DOHH2 (cell line): ENCODE data around the gene DNAH1.

Source experiments
- H3F3A ChIP-seq: fragments of 200-600 bp; sonication (generic), shearing (Covaris generic); 2 replicates; pipeline ENCODE4 v1.6.0; 2016; ENCODE audit warnings: antibody characterized with exemption, mild to moderate bottlenecking; ENCODE audit not compliant: control insufficient read depth, insufficient read depth
- H3K27ac ChIP-seq: fragments of 200-600 bp; sonication (generic); 2 replicates; pipeline ENCODE4 v1.5.1; 2014; ENCODE audit warnings: low read depth, mild to moderate bottlenecking, low read length, moderate library complexity
- H3K27me3 ChIP-seq: fragments of 200-600 bp; sonication (generic); 2 replicates; pipeline ENCODE4 v1.6.1; 2014; ENCODE audit warnings: mild to moderate bottlenecking, low read length, mixed read lengths; ENCODE audit not compliant: control insufficient read depth
- H3K36me3 ChIP-seq: fragments of 200-600 bp; sonication (generic); 2 replicates; pipeline ENCODE4 v1.6.1; 2014; ENCODE audit warnings: mild to moderate bottlenecking, low read length, moderate library complexity, mixed read lengths; ENCODE audit not compliant: control insufficient read depth
- H3K4me1 ChIP-seq: fragments of 200-600 bp; sonication (generic); 2 replicates; pipeline ENCODE4 v1.6.1; 2014; ENCODE audit warnings: mild to moderate bottlenecking, low read length, mixed read lengths; ENCODE audit not compliant: control insufficient read depth
- H3K4me2 ChIP-seq: fragments of 200-600 bp; sonication (generic); 2 replicates; pipeline ENCODE4 v1.6.0; 2014; ENCODE audit warnings: mild to moderate bottlenecking, low read length, moderate library complexity
- H3K4me3 ChIP-seq: fragments of 200-600 bp; sonication (generic); 2 replicates; pipeline ENCODE4 v1.5.1; 2014; ENCODE audit warnings: mild to moderate bottlenecking, low read length, mixed read lengths
- H3K79me2 ChIP-seq: fragments of 200-600 bp; sonication (generic); 2 replicates; pipeline ENCODE4 v1.6.1; 2014; ENCODE audit warnings: mild to moderate bottlenecking, low read length, mixed read lengths; ENCODE audit not compliant: control insufficient read depth
- H3K9me2 ChIP-seq: fragments of 200-600 bp; sonication (generic); replicated peaks from 2 replicates; pipeline ENCODE4 v1.6.1; 2014; ENCODE audit warnings: mild to moderate bottlenecking, low read length, mixed read lengths; ENCODE audit not compliant: control insufficient read depth
- H3K9me3 ChIP-seq: fragments of 200-600 bp; sonication (generic); 2 replicates; pipeline ENCODE4 v1.6.1; 2014; ENCODE audit warnings: antibody characterized with exemption, low read length, mixed read lengths; ENCODE audit not compliant: control insufficient read depth, insufficient read depth
- H4K20me1 ChIP-seq: fragments of 200-600 bp; sonication (generic); 2 replicates; pipeline ENCODE4 v1.6.0; 2014; ENCODE audit warnings: low read depth, mild to moderate bottlenecking, antibody characterized with exemption, low read length, moderate library complexity; ENCODE audit not compliant: control insufficient read depth, insufficient read depth
- EZH2phosphoT487 ChIP-seq: fragments of 200-600 bp; sonication (generic); IDR thresholded peaks from 2 replicates; pipeline ENCODE4 v1.6.1; 2017; ENCODE audit warnings: borderline replicate concordance, mild to moderate bottlenecking, antibody characterized with exemption, low read length, moderate library complexity, mixed read lengths
- TF ChIP-seq, protein P1 (sequence below): fragments of 200-600 bp; sonication (generic); IDR thresholded peaks from one replicate; pipeline ENCODE4 v1.5.1; 2014; ENCODE audit warnings: antibody characterized with exemption, mild to moderate bottlenecking, low read depth, low read length; ENCODE audit not compliant: poor library complexity, severe bottlenecking

DNAH1 gene

DNA sequence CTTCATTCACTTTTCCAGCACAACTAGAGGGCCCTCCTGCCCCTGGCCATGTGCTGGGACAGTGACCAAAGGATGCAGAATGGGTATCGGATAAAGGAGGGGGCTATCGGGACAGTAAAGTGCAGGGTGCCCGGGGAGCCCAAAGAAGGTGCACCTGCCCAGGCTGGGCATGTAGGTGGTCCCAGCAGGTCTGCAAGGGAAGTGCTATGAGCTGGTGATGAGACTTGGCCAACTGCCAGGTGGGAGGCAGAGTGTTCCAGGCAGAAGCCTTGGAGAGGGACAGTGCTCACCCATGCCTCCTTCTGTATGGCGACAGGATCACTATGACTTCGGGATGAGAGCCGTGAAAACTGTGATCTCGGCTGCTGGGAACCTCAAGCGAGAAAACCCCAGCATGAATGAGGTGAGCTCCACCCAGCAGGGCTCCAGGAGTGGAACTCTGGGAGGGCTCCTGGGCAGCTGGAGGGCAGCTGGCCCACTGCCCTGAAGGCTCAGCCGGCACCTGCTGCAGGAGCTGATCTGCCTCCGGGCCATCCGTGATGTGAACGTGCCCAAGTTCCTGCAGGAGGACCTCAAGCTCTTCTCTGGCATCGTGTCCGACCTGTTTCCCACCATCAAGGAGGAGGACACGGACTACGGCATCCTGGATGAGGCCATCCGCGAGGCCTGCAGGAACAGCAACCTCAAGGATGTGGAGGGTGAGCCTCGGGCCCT lies 48.4 kb downstream of the DNAH1 start:
- Histone ChIP-seq H3F3A (no peaks in the 10 kb centered on the region), H3K4me1 (no peaks in the 10 kb centered on the region), H3K9me2 (no peaks in the 10 kb centered on the region), H3K27me3 (no peaks in the 10 kb centered on the region), H3K79me2 (no peaks in the 10 kb centered on the region), H3K27ac (no peak overlapping the region), H3K9me3 (no peaks in the 10 kb centered on the region), H3K36me3 (no peaks in the 10 kb centered on the region), H4K20me1 (no peaks in the 10 kb centered on the region), H3K4me3 (no peak overlapping the region), H3K4me2 (no peak overlapping the region)
- TF ChIP-seq, protein P1, sequence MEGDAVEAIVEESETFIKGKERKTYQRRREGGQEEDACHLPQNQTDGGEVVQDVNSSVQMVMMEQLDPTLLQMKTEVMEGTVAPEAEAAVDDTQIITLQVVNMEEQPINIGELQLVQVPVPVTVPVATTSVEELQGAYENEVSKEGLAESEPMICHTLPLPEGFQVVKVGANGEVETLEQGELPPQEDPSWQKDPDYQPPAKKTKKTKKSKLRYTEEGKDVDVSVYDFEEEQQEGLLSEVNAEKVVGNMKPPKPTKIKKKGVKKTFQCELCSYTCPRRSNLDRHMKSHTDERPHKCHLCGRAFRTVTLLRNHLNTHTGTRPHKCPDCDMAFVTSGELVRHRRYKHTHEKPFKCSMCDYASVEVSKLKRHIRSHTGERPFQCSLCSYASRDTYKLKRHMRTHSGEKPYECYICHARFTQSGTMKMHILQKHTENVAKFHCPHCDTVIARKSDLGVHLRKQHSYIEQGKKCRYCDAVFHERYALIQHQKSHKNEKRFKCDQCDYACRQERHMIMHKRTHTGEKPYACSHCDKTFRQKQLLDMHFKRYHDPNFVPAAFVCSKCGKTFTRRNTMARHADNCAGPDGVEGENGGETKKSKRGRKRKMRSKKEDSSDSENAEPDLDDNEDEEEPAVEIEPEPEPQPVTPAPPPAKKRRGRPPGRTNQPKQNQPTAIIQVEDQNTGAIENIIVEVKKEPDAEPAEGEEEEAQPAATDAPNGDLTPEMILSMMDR, result no peak
- TF ChIP-seq EZH2phosphoT487, result no peak

DNA sequence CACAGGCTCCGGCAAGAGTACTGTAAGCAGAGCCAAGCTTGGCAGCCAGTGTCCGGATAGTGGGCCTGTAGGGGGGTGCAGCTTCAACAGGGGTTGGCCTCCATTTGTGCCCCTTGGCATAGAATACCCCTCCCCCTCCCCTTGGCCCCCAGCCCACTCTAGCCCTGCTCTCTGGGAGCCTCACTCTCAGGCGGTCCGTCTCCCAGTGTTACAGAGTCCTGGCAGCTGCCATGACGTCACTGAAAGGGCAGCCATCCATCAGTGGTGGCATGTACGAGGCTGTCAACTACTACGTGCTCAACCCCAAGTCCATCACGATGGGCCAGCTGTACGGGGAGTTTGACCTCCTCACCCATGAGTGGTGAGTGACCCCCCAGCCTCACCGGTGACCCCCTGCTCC lies 50.4 kb downstream of the DNAH1 start:
- no peaks in the 10 kb centered on the region for H3K9me2 ChIP-seq
- TF ChIP-seq, protein P1, result no peak
- TF ChIP-seq EZH2phosphoT487, result no peak

DNA sequence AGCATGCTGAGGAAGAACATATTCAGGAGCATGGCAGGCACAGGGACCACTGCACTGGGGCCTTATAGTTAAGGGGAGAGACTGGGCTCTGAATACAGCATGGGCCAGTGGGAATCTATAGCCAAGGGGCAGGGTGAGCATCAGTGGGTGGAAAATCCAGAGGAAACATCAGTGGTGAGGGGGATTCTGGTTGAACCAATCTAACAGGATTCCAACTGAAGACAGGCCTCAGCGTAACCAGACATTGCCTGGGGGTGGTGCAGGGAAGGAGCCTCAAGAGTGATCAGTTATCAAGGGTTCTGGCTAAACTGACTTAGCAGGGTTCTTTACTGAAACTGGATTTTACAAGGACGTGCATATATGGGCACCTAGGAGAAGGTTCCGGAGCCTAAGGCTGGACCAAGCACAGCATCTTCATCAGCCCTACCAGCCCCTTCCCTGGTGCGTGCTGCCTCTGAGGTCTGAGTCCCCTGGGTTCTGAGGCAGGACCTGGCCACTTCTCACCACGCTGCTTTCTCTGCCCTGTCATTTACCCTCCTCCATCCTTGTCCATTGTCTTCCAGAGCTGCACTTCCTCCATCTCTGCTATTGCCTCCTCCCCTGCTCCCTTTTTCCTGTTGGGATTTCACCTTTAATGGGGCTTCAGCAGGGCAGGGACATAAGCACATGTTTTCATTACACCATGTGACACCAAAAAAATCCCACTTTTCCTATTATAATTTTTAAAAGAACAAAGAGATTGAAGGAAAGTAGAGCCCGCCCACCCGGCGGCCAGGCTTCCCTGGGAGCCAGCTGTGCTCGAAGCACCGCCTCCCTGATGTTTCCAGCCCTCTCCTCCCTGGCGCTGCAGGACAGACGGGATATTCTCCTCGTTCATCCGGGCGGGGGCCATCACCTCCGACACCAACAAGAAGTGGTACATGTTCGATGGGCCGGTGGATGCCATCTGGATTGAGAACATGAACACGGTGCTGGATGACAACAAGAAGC lies 52.1 kb downstream of the DNAH1 start:
- no peaks in the 10 kb centered on the region for H3K9me3 ChIP-seq
- peaks cover 11% of the 10 kb centered on the region for H3K4me1 ChIP-seq
- no peaks in the 10 kb centered on the region for H3K27me3 ChIP-seq
- TF ChIP-seq EZH2phosphoT487, result no peak
- TF ChIP-seq, protein P1, result no peak
- H3K4me2 ChIP-seq, result no peak overlapping the region
- no peaks in the 10 kb centered on the region for H3K79me2 ChIP-seq
- no peaks in the 10 kb centered on the region for H3K36me3 ChIP-seq
- no peaks in the 10 kb centered on the region for H3K9me2 ChIP-seq
- H4K20me1 ChIP-seq, result no peaks in the 10 kb centered on the region
- H3K4me3 ChIP-seq, result no peak overlapping the region
- no peak overlapping the region for H3K27ac ChIP-seq
- no peaks in the 10 kb centered on the region for H3F3A ChIP-seq

More for the DNA sequence above, 50.4 kb downstream of the DNAH1 start:
- no peak overlapping the region for H3K27ac ChIP-seq
- no peaks in the 10 kb centered on the region for H3K36me3 ChIP-seq
- H3K27me3 ChIP-seq, result no peaks in the 10 kb centered on the region
- H3K79me2 ChIP-seq, result no peaks in the 10 kb centered on the region
- H3K4me3 ChIP-seq, result no peak overlapping the region
- H4K20me1 ChIP-seq, result no peaks in the 10 kb centered on the region
- no peaks in the 10 kb centered on the region for H3K9me3 ChIP-seq
- H3K4me2 ChIP-seq, result no peak overlapping the region
- H3K4me1 ChIP-seq, result no peaks in the 10 kb centered on the region
- no peaks in the 10 kb centered on the region for H3F3A ChIP-seq
